Tibial nerve (tissue), 4 donors: ENCODE data around the gene DPH2.

ENCODE experiments used
- EP300 ChIP-seq, 2 donors: sonication (generic); formaldehyde crosslinking; IDR thresholded peaks; one replicate each; pipeline ENCODE4 v1.6.1; 2017; ENCODE audit warnings: antibody characterized with exemption in 2 of 2, mild to moderate bottlenecking in 1 of 2
- POLR2A ChIP-seq, 2 donors: fragments of 450-650 bp; IDR thresholded peaks; one replicate each; pipeline ENCODE4 v1.6.1; 2017; ENCODE audit warnings: antibody characterized with exemption in 2 of 2, mild to moderate bottlenecking in 2 of 2, moderate library complexity in 2 of 2
- TF ChIP-seq, protein P1 (sequence below), 5 experiments: fragments of 200-600 bp in 3 of 5; fragments of 450-650 bp in 2 of 5; sonication (generic) in 3 of 5; IDR thresholded peaks; one replicate each; pipeline ENCODE4 v1.5.1; 2016 to 2019; ENCODE audit warnings: antibody characterized with exemption in 5 of 5, mild to moderate bottlenecking in 3 of 5, moderate library complexity in 2 of 5

DNA sequence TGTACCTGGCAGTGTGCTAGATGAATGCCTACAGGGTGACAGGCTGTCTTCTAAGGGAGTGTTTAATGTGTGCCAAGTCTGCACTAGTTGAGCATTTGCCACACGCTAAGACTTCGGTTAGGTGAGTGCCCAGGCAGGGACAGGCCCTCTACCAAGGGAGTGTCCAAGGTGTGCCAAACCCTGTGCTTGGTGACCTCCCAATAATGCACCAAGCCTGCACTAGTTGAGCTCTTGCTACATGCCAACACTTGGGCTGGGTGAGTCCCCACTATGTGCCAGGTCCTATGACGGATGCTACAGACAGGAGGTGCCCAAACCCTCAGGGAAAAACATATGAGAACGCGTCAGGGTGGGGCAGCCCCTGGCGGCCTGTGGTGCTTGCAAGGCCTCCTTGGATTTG lies 50.7 kb downstream of the DPH2 start:
- TF ChIP-seq EP300 (IDR thresholded peaks at IDR 0.05) (no peak), POLR2A (IDR thresholded peaks at IDR 0.05) (no peak)
- TF ChIP-seq, protein P1, sequence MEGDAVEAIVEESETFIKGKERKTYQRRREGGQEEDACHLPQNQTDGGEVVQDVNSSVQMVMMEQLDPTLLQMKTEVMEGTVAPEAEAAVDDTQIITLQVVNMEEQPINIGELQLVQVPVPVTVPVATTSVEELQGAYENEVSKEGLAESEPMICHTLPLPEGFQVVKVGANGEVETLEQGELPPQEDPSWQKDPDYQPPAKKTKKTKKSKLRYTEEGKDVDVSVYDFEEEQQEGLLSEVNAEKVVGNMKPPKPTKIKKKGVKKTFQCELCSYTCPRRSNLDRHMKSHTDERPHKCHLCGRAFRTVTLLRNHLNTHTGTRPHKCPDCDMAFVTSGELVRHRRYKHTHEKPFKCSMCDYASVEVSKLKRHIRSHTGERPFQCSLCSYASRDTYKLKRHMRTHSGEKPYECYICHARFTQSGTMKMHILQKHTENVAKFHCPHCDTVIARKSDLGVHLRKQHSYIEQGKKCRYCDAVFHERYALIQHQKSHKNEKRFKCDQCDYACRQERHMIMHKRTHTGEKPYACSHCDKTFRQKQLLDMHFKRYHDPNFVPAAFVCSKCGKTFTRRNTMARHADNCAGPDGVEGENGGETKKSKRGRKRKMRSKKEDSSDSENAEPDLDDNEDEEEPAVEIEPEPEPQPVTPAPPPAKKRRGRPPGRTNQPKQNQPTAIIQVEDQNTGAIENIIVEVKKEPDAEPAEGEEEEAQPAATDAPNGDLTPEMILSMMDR (IDR thresholded peaks at IDR 0.05) = no peak
